Measurements from ENCODE around the gene BAIAP2L1.

DNA sequence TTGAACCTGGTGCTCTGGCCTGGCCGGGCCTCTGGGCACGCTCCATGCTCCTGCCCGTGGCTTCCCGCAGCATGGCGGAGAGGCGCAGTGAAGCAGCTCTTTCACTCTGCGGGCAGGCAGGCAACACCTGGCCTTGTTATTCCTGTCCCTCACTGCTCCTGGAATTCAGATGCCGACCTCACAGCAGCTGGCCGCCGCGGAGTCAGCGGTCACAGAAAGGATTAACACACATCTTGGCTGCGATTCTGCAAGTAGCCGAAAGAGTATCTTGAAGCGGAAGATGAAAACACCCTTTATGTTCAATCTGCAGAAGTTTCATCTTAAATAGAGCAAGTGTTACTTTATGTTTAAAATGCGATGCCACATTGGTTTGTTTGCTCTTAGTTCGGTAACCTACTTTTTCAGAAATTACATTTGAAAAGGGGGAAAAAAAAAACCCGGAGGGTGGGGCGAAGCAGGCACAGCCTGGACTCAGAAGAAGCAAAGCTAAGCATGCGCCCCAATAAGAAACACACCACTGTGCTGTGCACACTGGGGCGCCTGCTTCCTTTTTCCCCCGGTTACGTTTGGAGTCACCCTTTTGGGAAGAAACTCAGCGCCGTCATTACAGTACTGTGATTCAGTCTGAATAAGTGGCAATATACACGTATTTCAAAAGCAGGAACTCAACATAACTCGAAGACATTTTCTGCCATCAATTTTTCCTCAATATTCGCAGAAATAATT lies 77.1 kb downstream of the BAIAP2L1 start:
- TF ChIP-seq TAF1 (IDR thresholded peaks at IDR 0.05; ENCODE audit: low read depth) (no peak), CEBPB (IDR thresholded peaks at IDR 0.05) (no peak), EP300 (IDR thresholded peaks at IDR 0.05; ENCODE audit: borderline replicate concordance) (no peak), EGR1 (IDR thresholded peaks at IDR 0.05) (no peak), TEAD4 (IDR thresholded peaks at IDR 0.05) (no peak), RAD21 (IDR thresholded peaks at IDR 0.05; ENCODE audit: low read depth) (no peak), YY1 (IDR thresholded peaks at IDR 0.05; ENCODE audit: low read depth) (no peak)
- TF ChIP-seq, protein P1, sequence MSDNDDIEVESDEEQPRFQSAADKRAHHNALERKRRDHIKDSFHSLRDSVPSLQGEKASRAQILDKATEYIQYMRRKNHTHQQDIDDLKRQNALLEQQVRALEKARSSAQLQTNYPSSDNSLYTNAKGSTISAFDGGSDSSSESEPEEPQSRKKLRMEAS (IDR thresholded peaks at IDR 0.05), result no peak
- TF ChIP-seq, protein P2, sequence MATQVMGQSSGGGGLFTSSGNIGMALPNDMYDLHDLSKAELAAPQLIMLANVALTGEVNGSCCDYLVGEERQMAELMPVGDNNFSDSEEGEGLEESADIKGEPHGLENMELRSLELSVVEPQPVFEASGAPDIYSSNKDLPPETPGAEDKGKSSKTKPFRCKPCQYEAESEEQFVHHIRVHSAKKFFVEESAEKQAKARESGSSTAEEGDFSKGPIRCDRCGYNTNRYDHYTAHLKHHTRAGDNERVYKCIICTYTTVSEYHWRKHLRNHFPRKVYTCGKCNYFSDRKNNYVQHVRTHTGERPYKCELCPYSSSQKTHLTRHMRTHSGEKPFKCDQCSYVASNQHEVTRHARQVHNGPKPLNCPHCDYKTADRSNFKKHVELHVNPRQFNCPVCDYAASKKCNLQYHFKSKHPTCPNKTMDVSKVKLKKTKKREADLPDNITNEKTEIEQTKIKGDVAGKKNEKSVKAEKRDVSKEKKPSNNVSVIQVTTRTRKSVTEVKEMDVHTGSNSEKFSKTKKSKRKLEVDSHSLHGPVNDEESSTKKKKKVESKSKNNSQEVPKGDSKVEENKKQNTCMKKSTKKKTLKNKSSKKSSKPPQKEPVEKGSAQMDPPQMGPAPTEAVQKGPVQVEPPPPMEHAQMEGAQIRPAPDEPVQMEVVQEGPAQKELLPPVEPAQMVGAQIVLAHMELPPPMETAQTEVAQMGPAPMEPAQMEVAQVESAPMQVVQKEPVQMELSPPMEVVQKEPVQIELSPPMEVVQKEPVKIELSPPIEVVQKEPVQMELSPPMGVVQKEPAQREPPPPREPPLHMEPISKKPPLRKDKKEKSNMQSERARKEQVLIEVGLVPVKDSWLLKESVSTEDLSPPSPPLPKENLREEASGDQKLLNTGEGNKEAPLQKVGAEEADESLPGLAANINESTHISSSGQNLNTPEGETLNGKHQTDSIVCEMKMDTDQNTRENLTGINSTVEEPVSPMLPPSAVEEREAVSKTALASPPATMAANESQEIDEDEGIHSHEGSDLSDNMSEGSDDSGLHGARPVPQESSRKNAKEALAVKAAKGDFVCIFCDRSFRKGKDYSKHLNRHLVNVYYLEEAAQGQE (IDR thresholded peaks at IDR 0.05; ENCODE audit: low read depth), result no peak
